Measurements from ENCODE around the gene COLGALT1.

Gene COLGALT1

DNA sequence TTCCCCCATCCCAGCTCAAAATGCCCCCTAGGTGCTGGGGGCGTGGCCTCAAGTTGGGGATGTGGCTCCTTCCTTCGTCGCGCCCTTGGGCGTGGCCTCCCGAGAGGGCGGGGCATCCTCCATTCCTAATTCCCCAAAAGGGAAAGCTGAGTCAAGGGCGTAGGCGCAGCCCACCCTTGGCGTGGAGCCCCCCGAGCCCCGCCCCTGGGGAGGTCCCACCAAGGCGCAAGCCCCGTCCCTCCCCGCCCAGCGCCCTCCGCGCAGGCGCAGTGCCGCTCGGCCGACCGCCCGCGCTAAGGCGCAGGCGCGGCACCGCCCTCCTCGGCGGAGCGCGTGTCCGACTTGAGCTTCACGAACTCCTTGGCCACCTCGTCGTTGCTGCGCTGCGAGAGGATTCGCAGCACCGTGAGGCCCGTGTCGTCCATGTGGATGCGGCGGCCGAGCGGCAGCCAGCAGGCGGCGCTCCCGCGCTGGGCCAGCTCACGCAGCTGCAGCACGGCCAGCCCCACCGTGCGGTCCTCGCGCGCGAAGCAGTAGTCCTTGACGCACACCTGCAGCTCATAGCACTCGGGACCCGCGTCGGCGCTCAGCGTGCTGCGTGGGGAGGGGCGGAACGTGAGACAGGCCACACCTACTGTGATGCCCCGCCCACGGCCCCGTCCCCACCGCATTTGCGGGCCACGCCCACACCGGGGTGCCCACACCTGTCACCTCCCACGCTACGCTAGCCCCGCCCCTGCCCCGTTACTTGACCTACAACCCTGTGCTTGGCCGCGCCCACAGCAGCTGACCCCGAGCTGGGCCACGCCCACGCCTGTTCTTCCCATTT lies 50.5 kb downstream of the COLGALT1 start (continued):
- TF ChIP-seq, protein P1, sequence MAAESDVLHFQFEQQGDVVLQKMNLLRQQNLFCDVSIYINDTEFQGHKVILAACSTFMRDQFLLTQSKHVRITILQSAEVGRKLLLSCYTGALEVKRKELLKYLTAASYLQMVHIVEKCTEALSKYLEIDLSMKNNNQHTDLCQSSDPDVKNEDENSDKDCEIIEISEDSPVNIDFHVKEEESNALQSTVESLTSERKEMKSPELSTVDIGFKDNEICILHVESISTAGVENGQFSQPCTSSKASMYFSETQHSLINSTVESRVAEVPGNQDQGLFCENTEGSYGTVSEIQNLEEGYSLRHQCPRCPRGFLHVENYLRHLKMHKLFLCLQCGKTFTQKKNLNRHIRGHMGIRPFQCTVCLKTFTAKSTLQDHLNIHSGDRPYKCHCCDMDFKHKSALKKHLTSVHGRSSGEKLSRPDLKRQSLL (tag by site-specific recombination; IDR thresholded peaks at IDR 0.05): no peak
- no peak for TF ChIP-seq ZNF529 (tag by site-specific recombination; IDR thresholded peaks at IDR 0.05; ENCODE audit: insufficient replicate concordance)
- peak; percentile 99 for TF ChIP-seq SP3 (tag by site-specific recombination; IDR thresholded peaks at IDR 0.05)
- no peak for TF ChIP-seq ZNF558 (tag by site-specific recombination; IDR thresholded peaks at IDR 0.05)
- TF ChIP-seq, protein P2, sequence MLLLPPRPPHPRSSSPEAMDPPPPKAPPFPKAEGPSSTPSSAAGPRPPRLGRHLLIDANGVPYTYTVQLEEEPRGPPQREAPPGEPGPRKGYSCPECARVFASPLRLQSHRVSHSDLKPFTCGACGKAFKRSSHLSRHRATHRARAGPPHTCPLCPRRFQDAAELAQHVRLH (tag by site-specific recombination; IDR thresholded peaks at IDR 0.05): peak; percentile 48; the same call in 1 of the 2 replicates
- TF ChIP-seq ZNF791 (tag by site-specific recombination; IDR thresholded peaks at IDR 0.05): no peak
- TF ChIP-seq ZNF843 (tag by site-specific recombination; IDR thresholded peaks at IDR 0.05): peak; percentile 67
- TF ChIP-seq ZNF701 (tag by site-specific recombination; IDR thresholded peaks at IDR 0.05): no peak
- no peak; the same call in 1 of the 2 replicates for TF ChIP-seq BCL11B (tag by site-specific recombination; IDR thresholded peaks at IDR 0.05; ENCODE audit: low read depth)
- TF ChIP-seq REPIN1 (tag by site-specific recombination; IDR thresholded peaks at IDR 0.05; ENCODE audit: low read depth): no peak
- TF ChIP-seq ZNF670 (tag by site-specific recombination; IDR thresholded peaks at IDR 0.05; ENCODE audit: low read depth): no peak
- TF ChIP-seq, protein P3, sequence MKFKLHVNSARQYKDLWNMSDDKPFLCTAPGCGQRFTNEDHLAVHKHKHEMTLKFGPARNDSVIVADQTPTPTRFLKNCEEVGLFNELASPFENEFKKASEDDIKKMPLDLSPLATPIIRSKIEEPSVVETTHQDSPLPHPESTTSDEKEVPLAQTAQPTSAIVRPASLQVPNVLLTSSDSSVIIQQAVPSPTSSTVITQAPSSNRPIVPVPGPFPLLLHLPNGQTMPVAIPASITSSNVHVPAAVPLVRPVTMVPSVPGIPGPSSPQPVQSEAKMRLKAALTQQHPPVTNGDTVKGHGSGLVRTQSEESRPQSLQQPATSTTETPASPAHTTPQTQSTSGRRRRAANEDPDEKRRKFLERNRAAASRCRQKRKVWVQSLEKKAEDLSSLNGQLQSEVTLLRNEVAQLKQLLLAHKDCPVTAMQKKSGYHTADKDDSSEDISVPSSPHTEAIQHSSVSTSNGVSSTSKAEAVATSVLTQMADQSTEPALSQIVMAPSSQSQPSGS (tag by site-specific recombination; IDR thresholded peaks at IDR 0.05; ENCODE audit: low read depth): no peak
- TF ChIP-seq OVOL3 (tag by site-specific recombination; IDR thresholded peaks at IDR 0.05): peak; percentile 99
- peak; percentile 80 for TF ChIP-seq ZNF785 (tag by site-specific recombination; IDR thresholded peaks at IDR 0.05)
- peak; percentile 57; the same call in 1 of the 2 replicates for TF ChIP-seq ZBTB8A (tag by site-specific recombination; IDR thresholded peaks at IDR 0.05)
- TF ChIP-seq YY1 (tag by site-specific recombination; IDR thresholded peaks at IDR 0.05): 0 out of 2 replicates have a peak, but pooled peaks have one; percentile 41
- peak; percentile 99 for TF ChIP-seq EGR2 (tag by site-specific recombination; IDR thresholded peaks at IDR 0.05; ENCODE audit: low read depth)
- no peak for TF ChIP-seq FEZF1 (tag by site-specific recombination; IDR thresholded peaks at IDR 0.05)
- TF ChIP-seq, protein P4, sequence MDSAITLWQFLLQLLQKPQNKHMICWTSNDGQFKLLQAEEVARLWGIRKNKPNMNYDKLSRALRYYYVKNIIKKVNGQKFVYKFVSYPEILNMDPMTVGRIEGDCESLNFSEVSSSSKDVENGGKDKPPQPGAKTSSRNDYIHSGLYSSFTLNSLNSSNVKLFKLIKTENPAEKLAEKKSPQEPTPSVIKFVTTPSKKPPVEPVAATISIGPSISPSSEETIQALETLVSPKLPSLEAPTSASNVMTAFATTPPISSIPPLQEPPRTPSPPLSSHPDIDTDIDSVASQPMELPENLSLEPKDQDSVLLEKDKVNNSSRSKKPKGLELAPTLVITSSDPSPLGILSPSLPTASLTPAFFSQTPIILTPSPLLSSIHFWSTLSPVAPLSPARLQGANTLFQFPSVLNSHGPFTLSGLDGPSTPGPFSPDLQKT (IDR thresholded peaks at IDR 0.05; ENCODE audit: borderline replicate concordance, low read depth, low read length): no peak
- TF ChIP-seq HOXA7 (CRISPR knock-in tag; IDR thresholded peaks at IDR 0.05; ENCODE audit: borderline replicate concordance): no peak
- TF ChIP-seq ZNF677 (tag by site-specific recombination; IDR thresholded peaks at IDR 0.05): no peak
- peak; percentile 99 for TF ChIP-seq ZEB2 (tag by site-specific recombination; IDR thresholded peaks at IDR 0.05)
- TF ChIP-seq, protein P5, sequence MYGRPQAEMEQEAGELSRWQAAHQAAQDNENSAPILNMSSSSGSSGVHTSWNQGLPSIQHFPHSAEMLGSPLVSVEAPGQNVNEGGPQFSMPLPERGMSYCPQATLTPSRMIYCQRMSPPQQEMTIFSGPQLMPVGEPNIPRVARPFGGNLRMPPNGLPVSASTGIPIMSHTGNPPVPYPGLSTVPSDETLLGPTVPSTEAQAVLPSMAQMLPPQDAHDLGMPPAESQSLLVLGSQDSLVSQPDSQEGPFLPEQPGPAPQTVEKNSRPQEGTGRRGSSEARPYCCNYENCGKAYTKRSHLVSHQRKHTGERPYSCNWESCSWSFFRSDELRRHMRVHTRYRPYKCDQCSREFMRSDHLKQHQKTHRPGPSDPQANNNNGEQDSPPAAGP (tag by site-specific recombination; IDR thresholded peaks at IDR 0.05): peak; percentile 85; the same call in 1 of the 2 replicates
- TF ChIP-seq ZSCAN23 (tag by site-specific recombination; IDR thresholded peaks at IDR 0.05): no peak
- TF ChIP-seq ZNF501 (tag by site-specific recombination; IDR thresholded peaks at IDR 0.05): peak; percentile 75; the same call in 1 of the 2 replicates
- TF ChIP-seq, protein P6, sequence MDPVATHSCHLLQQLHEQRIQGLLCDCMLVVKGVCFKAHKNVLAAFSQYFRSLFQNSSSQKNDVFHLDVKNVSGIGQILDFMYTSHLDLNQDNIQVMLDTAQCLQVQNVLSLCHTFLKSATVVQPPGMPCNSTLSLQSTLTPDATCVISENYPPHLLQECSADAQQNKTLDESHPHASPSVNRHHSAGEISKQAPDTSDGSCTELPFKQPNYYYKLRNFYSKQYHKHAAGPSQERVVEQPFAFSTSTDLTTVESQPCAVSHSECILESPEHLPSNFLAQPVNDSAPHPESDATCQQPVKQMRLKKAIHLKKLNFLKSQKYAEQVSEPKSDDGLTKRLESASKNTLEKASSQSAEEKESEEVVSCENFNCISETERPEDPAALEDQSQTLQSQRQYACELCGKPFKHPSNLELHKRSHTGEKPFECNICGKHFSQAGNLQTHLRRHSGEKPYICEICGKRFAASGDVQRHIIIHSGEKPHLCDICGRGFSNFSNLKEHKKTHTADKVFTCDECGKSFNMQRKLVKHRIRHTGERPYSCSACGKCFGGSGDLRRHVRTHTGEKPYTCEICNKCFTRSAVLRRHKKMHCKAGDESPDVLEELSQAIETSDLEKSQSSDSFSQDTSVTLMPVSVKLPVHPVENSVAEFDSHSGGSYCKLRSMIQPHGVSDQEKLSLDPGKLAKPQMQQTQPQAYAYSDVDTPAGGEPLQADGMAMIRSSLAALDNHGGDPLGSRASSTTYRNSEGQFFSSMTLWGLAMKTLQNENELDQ (tag by site-specific recombination; IDR thresholded peaks at IDR 0.05; ENCODE audit: low read depth): no peak
- peak; percentile 86 for TF ChIP-seq ZNF335 (tag by site-specific recombination; conservative IDR thresholded peaks at IDR 0.05)
- TF ChIP-seq ZBTB21 (tag by site-specific recombination; IDR thresholded peaks at IDR 0.05): no peak
- no peak for TF ChIP-seq ZBTB48 (tag by site-specific recombination; IDR thresholded peaks at IDR 0.05)
- no peak for TF ChIP-seq ZNF292 (tag by site-specific recombination; IDR thresholded peaks at IDR 0.05; ENCODE audit: borderline replicate concordance, low read depth)
- TF ChIP-seq ZNF214 (tag by site-specific recombination; IDR thresholded peaks at IDR 0.05; ENCODE audit: borderline replicate concordance): no peak
- peak; percentile 59; the same call in 1 of the 2 replicates for TF ChIP-seq ZNF184 (tag by site-specific recombination; IDR thresholded peaks at IDR 0.05)
- no peak for TF ChIP-seq GFI1B (tag by site-specific recombination; IDR thresholded peaks at IDR 0.05)
- TF ChIP-seq ZNF23 (tag by site-specific recombination; IDR thresholded peaks at IDR 0.05; ENCODE audit: borderline replicate concordance): no peak
